Prostate gland (tissue), 2 donors: Measurements from ENCODE around the gene VSIG10L. TPM values are rescaled to one million over a fixed set of nuclear protein-coding genes. Genes with fewer than 3 reads are reported as not detected.

ENCODE experiments used
- DNase-seq: peaks from one replicate; pipeline ENCODE4 v3.0.0-alpha.2; 2019; ENCODE audit warnings: low spot score
- H3K27ac ChIP-seq, 2 donors: fragments of 200-600 bp; sonication (generic); 2 replicates each; pipeline ENCODE4 v1.5.1; 2017 to 2019
- H3K27me3 ChIP-seq: fragments of 200-600 bp; sonication (generic); replicated peaks from 2 replicates; pipeline ENCODE4 v1.5.1; 2019; ENCODE audit not compliant: insufficient read depth
- H3K36me3 ChIP-seq, 2 donors: fragments of 200-600 bp; sonication (generic); 1 replicate in 1 of 2; 2 replicates in 1 of 2; pipeline versions ENCODE4 v1.5.1 to v1.8.1; 2017 to 2019
- H3K4me1 ChIP-seq: fragments of 200-600 bp; sonication (generic); replicated peaks from 2 replicates; pipeline ENCODE4 v1.5.1; 2019
- H3K4me3 ChIP-seq, 2 donors: fragments of 200-600 bp; sonication (generic); 2 replicates each; pipeline ENCODE4 v1.5.1; 2017 to 2019
- H3K9me3 ChIP-seq: fragments of 200-600 bp; sonication (generic); 2 replicates; pipeline ENCODE4 v1.5.1; 2017
- POLR2A ChIP-seq: fragments of 450-650 bp; IDR thresholded peaks from one replicate; pipeline ENCODE4 v1.6.1; 2016; ENCODE audit warnings: antibody characterized with exemption, mild to moderate bottlenecking
- POLR2AphosphoS5 ChIP-seq: sonication (generic); formaldehyde crosslinking; IDR thresholded peaks from one replicate; pipeline ENCODE4 v1.6.1; 2017; ENCODE audit warnings: antibody characterized with exemption
- WGBS: methylation state at CpG from one replicate; pipeline ENCODE4 v1.1.5; 2018; 5-methylcytosine and 5-hydroxymethylcytosine counted together
- intact Hi-C: fragments of 100-400 bp; cut with DNase I; formaldehyde crosslinking; loops from one replicate; pipeline ENCODE4 v1.14.2; 2022
- total RNA-seq, 2 donors: library from RNA; depleted of rRNA; stranded (reverse); fragments of >200 nt; gene quantifications; one replicate each; pipeline ENCODE4 v1.1.0, GENCODE V29; 2016
- TF ChIP-seq, protein P1 (sequence below), 4 experiments: fragments of 200-600 bp in 2 of 4; fragments of 450-650 bp in 2 of 4; sonication (generic) in 2 of 4; IDR thresholded peaks; 1 replicate in 3 of 4; 2 replicates in 1 of 4; pipeline ENCODE4 v1.5.1; 2016 to 2019; ENCODE audit warnings: antibody characterized with exemption in 4 of 4, mild to moderate bottlenecking in 2 of 4, moderate library complexity in 2 of 4

Gene VSIG10L
- total RNA-seq, 2 donors from 2014 or later = 2.3 to 9.9 TPM

- intact Hi-C loops = loop anchor here (5.0 kb wide), 1 partner anchor 334 kb away; no protein-coding TSS in a partner anchor
- Histone ChIP-seq H3K36me3 (no peaks in the 10 kb centered on the region), H3K4me3 (peak within 1 kb of the TSS; percentile 61 to 76), H3K27ac (peak within 1 kb of the TSS; percentile 85 to 86), H3K9me3 (no peaks in the 10 kb centered on the region), H3K4me1 (peaks cover 8% of the 10 kb centered on the region), H3K27me3 (no peaks in the 10 kb centered on the region)
- no peak for DNase-seq
- TF ChIP-seq, protein P1, sequence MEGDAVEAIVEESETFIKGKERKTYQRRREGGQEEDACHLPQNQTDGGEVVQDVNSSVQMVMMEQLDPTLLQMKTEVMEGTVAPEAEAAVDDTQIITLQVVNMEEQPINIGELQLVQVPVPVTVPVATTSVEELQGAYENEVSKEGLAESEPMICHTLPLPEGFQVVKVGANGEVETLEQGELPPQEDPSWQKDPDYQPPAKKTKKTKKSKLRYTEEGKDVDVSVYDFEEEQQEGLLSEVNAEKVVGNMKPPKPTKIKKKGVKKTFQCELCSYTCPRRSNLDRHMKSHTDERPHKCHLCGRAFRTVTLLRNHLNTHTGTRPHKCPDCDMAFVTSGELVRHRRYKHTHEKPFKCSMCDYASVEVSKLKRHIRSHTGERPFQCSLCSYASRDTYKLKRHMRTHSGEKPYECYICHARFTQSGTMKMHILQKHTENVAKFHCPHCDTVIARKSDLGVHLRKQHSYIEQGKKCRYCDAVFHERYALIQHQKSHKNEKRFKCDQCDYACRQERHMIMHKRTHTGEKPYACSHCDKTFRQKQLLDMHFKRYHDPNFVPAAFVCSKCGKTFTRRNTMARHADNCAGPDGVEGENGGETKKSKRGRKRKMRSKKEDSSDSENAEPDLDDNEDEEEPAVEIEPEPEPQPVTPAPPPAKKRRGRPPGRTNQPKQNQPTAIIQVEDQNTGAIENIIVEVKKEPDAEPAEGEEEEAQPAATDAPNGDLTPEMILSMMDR (IDR thresholded peaks at IDR 0.05) = no peak
- TF ChIP-seq POLR2AphosphoS5 (no peak), POLR2A (no peak)
- whole genome bisulfite sequencing = 73% methylated on average over 18 of the region's 23 CpGs
These were observed 26.7 kb upstream of the VSIG10L start, which contains the start of gene CLDND2 for GRCh38 chr19:51368366-51369282. CLDND2 (minus strand) TSS chr19:51369003; CDS start chr19:51368577, 426 bp downstream.

- Histone ChIP-seq H3K4me3 (peak overlapping the region; percentile 61 to 76), H3K4me1 (peaks cover 8% of the 10 kb centered on the region), H3K9me3 (no peaks in the 10 kb centered on the region), H3K27ac (peak overlapping the region; percentile 85 to 86), H3K36me3 (no peaks in the 10 kb centered on the region), H3K27me3 (no peaks in the 10 kb centered on the region)
- intact Hi-C loops = loop anchor here (2.0 to 5.0 kb wide), 2 partner anchors 27 to 335 kb away; no protein-coding TSS in a partner anchor
- TF ChIP-seq, protein P1 (IDR thresholded peaks at IDR 0.05) = peak in 1 of 4 experiments; percentile 31
- TF ChIP-seq POLR2AphosphoS5 = peak; percentile 90
- TF ChIP-seq POLR2A = peak; percentile 1
- DNase-seq = peak; percentile 98
- WGBS = under 1% methylated on average over 57 of the region's 64 CpGs
These were observed 25.8 kb upstream of the VSIG10L start for GRCh38 chr19:51367565-51368365.

DNA sequence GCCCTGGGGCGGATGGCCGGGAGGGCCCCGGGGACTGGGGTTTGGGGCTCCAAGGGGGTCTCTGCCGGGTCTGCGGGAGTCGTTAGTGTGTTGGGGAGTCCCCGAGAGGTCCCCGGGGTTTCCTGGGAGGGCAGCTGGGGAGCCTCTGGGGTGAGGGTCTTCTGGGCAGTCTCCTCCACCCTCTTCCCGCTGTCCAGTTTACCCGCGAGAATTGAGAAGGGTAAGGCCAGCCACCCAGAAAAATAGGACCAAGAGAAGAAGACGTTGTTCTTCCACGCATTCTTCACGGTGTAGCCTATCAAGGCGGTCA is 25.3 kb upstream of the VSIG10L start:
- H3K36me3 ChIP-seq = no peaks in the 10 kb centered on the region
- H3K27ac ChIP-seq = peak overlapping the region; percentile 85 to 86
- WGBS = 0% methylated on average over 15 of the region's 15 CpGs
- DNase-seq = no peak
- H3K27me3 ChIP-seq = no peaks in the 10 kb centered on the region
- intact Hi-C loops = loop anchor here (2.0 to 5.0 kb wide), 2 partner anchors 26 to 335 kb away; no protein-coding TSS in a partner anchor
- TF ChIP-seq POLR2A = peak; percentile 90
- TF ChIP-seq, protein P1 (IDR thresholded peaks at IDR 0.05) = no peak
- H3K4me1 ChIP-seq = peaks cover 8% of the 10 kb centered on the region
- H3K4me3 ChIP-seq = peak overlapping the region; percentile 61 to 76
- no peaks in the 10 kb centered on the region for H3K9me3 ChIP-seq

DNA sequence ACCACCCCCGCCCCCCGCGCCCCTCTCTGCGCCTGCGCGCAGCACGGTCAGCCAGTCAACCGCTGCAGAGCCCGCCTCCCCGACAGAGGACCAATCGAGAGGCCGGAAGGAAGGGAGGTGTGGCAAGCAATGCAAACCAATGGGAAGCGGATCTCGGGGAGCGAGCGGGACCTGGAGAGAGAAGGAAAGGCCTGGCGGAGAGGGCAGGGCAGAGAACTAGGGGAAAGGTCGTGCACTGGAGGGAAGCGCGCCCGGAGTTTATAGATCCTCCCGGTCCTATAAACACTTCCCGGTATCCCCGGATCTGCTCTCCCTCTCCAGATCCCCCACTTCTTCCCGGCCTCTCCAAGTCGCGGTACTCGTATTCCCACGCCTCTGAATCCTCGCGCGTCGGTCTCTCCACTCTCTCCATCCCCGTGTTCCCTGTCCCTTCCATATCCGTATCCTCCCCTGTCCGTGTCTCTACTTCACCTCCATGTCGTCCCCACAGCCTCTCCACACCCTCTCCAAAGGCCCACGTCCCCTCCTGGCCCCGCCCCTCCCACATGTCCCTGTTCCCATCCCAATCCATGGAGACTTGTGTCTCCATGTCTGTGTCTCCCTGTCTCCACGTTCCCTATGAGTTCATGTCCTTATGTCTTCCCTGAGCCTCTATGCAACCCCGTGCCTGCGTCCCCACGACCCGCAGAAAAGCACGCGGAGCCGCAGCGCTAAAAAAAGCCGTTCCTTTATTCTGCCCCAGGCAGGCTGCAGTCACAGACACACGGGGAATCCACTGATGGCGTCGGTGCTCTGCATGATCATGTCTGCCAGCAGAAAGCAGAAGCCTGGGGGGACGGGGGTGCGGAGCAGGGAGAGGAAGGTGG is 24.7 kb upstream of the VSIG10L start:
- peak; percentile 97 for DNase-seq
- TF ChIP-seq POLR2AphosphoS5 (peak; percentile 98), POLR2A (peak; percentile 95)
- TF ChIP-seq, protein P1 (IDR thresholded peaks at IDR 0.05) = no peak
- Histone ChIP-seq H3K36me3 (no peaks in the 10 kb centered on the region), H3K4me3 (peak overlapping the region; percentile 61 to 76), H3K9me3 (no peaks in the 10 kb centered on the region), H3K27me3 (no peaks in the 10 kb centered on the region), H3K4me1 (peaks cover 8% of the 10 kb centered on the region), H3K27ac (peak overlapping the region; percentile 85 to 86)
- under 1% methylated on average over 54 of the region's 54 CpGs for WGBS
- intact Hi-C loops = loop anchor here (2.0 to 5.0 kb wide), 2 partner anchors 26 to 336 kb away; no protein-coding TSS in a partner anchor
